ENCODE results near the gene A2ML1.

DNA sequence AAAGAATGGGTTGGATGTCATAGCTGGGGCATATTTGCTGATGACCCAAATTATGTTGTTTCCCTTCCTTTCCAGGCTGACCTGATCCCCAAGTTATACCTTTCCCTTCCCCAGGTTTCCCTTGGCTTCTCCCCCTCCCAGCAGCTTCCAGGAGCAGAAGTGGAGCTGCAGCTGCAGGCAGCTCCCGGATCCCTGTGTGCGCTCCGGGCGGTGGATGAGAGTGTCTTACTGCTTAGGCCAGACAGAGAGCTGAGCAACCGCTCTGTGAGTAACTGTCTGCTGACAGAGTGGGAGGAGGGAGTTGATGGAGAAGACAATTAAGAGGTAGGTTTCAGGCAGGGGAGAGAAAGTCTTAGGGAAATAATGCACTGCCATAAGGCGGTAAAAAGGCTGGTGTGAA, 25.0 kb downstream of the A2ML1 start:
- TF ChIP-seq, protein P1, sequence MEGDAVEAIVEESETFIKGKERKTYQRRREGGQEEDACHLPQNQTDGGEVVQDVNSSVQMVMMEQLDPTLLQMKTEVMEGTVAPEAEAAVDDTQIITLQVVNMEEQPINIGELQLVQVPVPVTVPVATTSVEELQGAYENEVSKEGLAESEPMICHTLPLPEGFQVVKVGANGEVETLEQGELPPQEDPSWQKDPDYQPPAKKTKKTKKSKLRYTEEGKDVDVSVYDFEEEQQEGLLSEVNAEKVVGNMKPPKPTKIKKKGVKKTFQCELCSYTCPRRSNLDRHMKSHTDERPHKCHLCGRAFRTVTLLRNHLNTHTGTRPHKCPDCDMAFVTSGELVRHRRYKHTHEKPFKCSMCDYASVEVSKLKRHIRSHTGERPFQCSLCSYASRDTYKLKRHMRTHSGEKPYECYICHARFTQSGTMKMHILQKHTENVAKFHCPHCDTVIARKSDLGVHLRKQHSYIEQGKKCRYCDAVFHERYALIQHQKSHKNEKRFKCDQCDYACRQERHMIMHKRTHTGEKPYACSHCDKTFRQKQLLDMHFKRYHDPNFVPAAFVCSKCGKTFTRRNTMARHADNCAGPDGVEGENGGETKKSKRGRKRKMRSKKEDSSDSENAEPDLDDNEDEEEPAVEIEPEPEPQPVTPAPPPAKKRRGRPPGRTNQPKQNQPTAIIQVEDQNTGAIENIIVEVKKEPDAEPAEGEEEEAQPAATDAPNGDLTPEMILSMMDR (IDR thresholded peaks at IDR 0.05), result no peak
- TF ChIP-seq POLR2A (IDR thresholded peaks at IDR 0.05), result no peak

Measured in body of pancreas (tissue), 4 donors.